Breast epithelium (tissue), 4 donors: ENCODE measurements around the gene AHNAK2. TPM values are rescaled to one million over a fixed set of nuclear protein-coding genes. Genes with fewer than 3 reads are reported as not detected.

Experiments used
- DNase-seq, 2 donors: peaks; one replicate each; pipeline ENCODE4 v3.0.0-alpha.2; 2019; ENCODE audit warnings: low spot score in 2 of 2
- H3K27ac ChIP-seq, 2 donors: fragments of 200-600 bp; sonication (generic) in 1 of 2; one replicate each; pipeline ENCODE4 v1.5.1; 2016 to 2019; ENCODE audit warnings: mild to moderate bottlenecking in 1 of 2
- H3K27me3 ChIP-seq, 2 donors: fragments of 200-600 bp; sonication (generic) in 1 of 2; one replicate each; pipeline versions ENCODE4 v1.5.1 to v1.6.0; 2017 to 2019; ENCODE audit warnings: control low read depth in 1 of 2, mild to moderate bottlenecking in 1 of 2
- H3K36me3 ChIP-seq: fragments of 200-600 bp; one replicate; pipeline ENCODE4 v1.5.1; 2019
- H3K4me1 ChIP-seq, 2 donors: fragments of 200-600 bp; sonication (generic); one replicate each; pipeline ENCODE4 v1.5.1; 2016 to 2019; ENCODE audit warnings: control low read depth in 1 of 2
- H3K4me3 ChIP-seq, 3 donors: fragments of 200-600 bp; sonication (generic); 1 replicate in 2 of 3; 2 replicates in 1 of 3; pipeline ENCODE4 v1.5.1; 2016 to 2019; ENCODE audit warnings: mild to moderate bottlenecking in 3 of 3, moderate library complexity in 2 of 3
- H3K9me3 ChIP-seq, 2 donors: fragments of 200-600 bp; sonication (generic) in 1 of 2; one replicate each; pipeline ENCODE4 v1.5.1; 2016 to 2019; ENCODE audit warnings: control low read depth in 1 of 2
- POLR2A ChIP-seq: fragments of 450-650 bp; IDR thresholded peaks from one replicate; pipeline ENCODE4 v1.6.1; 2016; ENCODE audit warnings: antibody characterized with exemption, mild to moderate bottlenecking, moderate library complexity
- POLR2AphosphoS5 ChIP-seq, 3 donors: sonication (generic); formaldehyde crosslinking; IDR thresholded peaks; one replicate each; pipeline ENCODE4 v1.6.1; 2017; ENCODE audit warnings: antibody characterized with exemption in 3 of 3
- intact Hi-C: fragments of 100-400 bp; cut with DNase I; formaldehyde crosslinking; loops from one replicate; pipeline ENCODE4 v1.15.1; 2023; ENCODE audit warnings: low total_unique reads
- total RNA-seq, 3 donors: library from RNA; depleted of rRNA; stranded (reverse); fragments of >200 nt; gene quantifications; one replicate each; pipeline ENCODE4 v1.1.0, GENCODE V29; 2016
- TF ChIP-seq, protein P1 (sequence below), 3 donors: fragments of 450-650 bp; IDR thresholded peaks; one replicate each; pipeline ENCODE4 v1.5.1; 2016 to 2017; ENCODE audit warnings: antibody characterized with exemption in 3 of 3, mild to moderate bottlenecking in 3 of 3, moderate library complexity in 3 of 3

Gene AHNAK2
- total RNA-seq, 3 donors from 2014 or later, result 15.1 to 46.7 (median 19.3) TPM

DNA sequence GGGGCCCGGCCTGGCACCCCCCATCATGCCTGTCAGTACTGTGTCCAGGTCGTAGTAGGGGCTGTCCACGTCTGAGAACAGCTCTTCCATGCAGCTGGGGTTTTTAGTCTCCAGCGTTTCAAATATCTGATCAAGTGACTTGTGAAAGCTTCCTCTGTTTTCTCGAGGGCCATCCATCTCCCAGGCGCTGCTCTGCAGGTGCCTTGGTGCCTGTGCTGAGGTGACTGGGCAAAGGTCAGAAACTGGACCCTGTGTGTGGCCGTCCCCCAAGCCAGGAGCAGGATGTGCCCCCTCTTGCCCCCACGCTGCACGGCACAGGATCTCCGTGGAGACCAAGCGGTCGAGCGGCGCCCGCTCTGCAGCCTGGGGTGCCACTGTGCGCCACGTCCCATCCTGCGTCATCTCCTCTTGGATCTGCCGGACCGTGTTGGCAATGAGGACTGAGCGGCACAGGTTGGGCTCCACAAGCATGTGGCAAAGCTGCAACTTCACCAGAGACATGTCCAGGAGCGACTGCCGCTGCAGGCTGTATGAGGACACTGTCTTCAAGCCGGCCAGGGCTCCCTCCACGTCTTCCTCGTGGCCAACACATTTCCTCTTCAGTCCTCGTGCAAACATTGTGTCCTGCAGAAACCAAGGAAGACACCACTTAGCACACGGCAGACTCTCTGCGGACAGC is 33.3 kb upstream of the AHNAK2 start:
- no peaks in the 10 kb centered on the region for H3K9me3 ChIP-seq
- H3K27me3 ChIP-seq, result no peaks in the 10 kb centered on the region
- H3K4me1 ChIP-seq, result peaks cover 0 to 7% of the 10 kb centered on the region in 2 donors
- H3K4me3 ChIP-seq, result no peak overlapping the region
- no peak for DNase-seq
- intact Hi-C loops, result no loop called here
- no peak overlapping the region for H3K27ac ChIP-seq
- TF ChIP-seq POLR2AphosphoS5 (IDR thresholded peaks at IDR 0.05) (no peak), POLR2A (no peak)
- TF ChIP-seq, protein P1, sequence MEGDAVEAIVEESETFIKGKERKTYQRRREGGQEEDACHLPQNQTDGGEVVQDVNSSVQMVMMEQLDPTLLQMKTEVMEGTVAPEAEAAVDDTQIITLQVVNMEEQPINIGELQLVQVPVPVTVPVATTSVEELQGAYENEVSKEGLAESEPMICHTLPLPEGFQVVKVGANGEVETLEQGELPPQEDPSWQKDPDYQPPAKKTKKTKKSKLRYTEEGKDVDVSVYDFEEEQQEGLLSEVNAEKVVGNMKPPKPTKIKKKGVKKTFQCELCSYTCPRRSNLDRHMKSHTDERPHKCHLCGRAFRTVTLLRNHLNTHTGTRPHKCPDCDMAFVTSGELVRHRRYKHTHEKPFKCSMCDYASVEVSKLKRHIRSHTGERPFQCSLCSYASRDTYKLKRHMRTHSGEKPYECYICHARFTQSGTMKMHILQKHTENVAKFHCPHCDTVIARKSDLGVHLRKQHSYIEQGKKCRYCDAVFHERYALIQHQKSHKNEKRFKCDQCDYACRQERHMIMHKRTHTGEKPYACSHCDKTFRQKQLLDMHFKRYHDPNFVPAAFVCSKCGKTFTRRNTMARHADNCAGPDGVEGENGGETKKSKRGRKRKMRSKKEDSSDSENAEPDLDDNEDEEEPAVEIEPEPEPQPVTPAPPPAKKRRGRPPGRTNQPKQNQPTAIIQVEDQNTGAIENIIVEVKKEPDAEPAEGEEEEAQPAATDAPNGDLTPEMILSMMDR (IDR thresholded peaks at IDR 0.05), result no peak
- H3K36me3 ChIP-seq, result no peaks in the 10 kb centered on the region

DNA sequence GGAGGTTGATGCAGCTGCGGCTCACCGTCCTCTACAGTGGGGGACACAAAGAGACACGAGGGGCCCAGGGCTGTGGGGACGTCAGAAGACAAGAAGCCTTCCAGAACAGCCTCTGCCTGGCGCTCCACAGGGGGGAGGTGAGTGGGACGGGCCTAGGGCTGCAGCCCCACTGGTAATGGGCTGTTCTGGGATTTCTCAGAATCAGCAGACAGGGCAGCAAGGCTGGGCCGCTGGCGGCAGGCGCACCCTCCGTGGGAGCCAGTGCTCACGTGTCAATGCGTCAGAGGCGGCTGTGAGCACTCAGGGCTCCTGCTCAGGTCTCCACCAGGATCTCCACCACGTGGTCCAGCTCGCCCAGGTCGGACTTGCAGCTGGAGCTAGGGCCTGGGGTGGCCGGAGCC is 32.7 kb upstream of the AHNAK2 start:
- intact Hi-C loops, result no loop called here
- Histone ChIP-seq H3K4me3 (no peak overlapping the region), H3K4me1 (peaks cover 0 to 7% of the 10 kb centered on the region in 2 donors), H3K27me3 (no peaks in the 10 kb centered on the region), H3K36me3 (no peaks in the 10 kb centered on the region), H3K9me3 (no peaks in the 10 kb centered on the region), H3K27ac (no peak overlapping the region)
- TF ChIP-seq POLR2A (no peak), POLR2AphosphoS5 (IDR thresholded peaks at IDR 0.05) (no peak)
- TF ChIP-seq, protein P1 (IDR thresholded peaks at IDR 0.05), result no peak
- no peak for DNase-seq

DNA sequence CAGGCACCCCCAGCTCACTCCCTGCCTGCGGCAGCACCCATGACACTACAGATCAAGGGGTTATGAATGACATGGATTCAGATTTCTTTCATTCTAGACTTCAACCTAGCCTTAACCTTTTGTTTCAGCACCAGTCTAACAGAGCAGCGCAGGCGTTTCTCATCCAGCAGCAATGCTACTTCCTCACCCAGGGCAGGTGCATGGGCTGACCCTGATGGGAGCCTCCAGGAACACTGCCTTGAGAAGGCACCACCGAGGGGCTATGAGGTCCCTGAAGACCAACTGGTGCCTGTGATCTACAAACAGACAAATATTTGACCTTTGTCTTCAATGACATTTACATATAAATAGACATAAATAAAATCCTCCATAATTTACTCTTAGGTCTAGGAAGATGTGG is 31.9 kb upstream of the AHNAK2 start:
- Histone ChIP-seq H3K27me3 (no peaks in the 10 kb centered on the region), H3K4me3 (no peak overlapping the region), H3K4me1 (peaks cover 0 to 7% of the 10 kb centered on the region in 2 donors), H3K9me3 (no peaks in the 10 kb centered on the region), H3K27ac (no peak overlapping the region), H3K36me3 (no peaks in the 10 kb centered on the region)
- intact Hi-C loops, result no loop called here
- TF ChIP-seq POLR2A (no peak), POLR2AphosphoS5 (IDR thresholded peaks at IDR 0.05) (no peak)
- TF ChIP-seq, protein P1 (IDR thresholded peaks at IDR 0.05), result no peak
- DNase-seq, result no peak

DNA sequence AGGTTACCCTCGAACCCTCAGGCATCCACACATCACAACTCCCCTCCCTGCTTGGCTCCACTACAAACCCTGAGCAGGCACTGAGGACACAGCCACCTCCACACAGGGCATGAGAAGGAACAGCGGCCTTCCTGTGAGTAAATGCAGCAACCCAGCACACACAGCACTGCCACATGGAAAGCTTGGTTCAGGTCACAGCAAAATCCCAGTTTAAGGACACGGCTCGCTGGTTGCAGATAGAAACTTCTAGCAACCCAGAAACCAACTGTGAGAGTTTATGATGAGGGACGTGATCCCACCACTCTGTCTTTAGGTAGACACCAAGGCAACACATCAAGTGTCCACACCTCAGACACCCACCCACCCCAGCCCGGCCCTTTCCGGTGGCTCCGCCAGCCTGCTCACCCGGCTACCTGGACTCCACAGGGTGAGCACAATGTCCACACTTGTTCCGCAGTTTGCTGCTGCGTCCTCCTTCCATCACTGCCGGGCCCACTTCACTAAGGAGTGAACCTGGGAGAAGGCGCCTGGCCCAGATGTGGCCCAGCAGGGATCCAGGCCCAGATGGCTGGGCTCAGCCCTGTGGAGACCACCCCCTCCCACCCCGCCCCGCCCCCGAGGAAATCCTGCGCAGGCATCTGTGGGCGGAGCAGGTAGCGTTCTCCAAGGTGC is 29.6 kb upstream of the AHNAK2 start:
- Histone ChIP-seq H3K27ac (no peak overlapping the region), H3K36me3 (no peaks in the 10 kb centered on the region), H3K4me1 (peaks cover 0 to 2% of the 10 kb centered on the region in 2 donors), H3K4me3 (no peak overlapping the region), H3K9me3 (no peaks in the 10 kb centered on the region), H3K27me3 (no peaks in the 10 kb centered on the region)
- intact Hi-C loops, result no loop called here
- DNase-seq, result no peak
- TF ChIP-seq POLR2AphosphoS5 (IDR thresholded peaks at IDR 0.05) (no peak), POLR2A (no peak)
- TF ChIP-seq, protein P1 (IDR thresholded peaks at IDR 0.05), result no peak

DNA sequence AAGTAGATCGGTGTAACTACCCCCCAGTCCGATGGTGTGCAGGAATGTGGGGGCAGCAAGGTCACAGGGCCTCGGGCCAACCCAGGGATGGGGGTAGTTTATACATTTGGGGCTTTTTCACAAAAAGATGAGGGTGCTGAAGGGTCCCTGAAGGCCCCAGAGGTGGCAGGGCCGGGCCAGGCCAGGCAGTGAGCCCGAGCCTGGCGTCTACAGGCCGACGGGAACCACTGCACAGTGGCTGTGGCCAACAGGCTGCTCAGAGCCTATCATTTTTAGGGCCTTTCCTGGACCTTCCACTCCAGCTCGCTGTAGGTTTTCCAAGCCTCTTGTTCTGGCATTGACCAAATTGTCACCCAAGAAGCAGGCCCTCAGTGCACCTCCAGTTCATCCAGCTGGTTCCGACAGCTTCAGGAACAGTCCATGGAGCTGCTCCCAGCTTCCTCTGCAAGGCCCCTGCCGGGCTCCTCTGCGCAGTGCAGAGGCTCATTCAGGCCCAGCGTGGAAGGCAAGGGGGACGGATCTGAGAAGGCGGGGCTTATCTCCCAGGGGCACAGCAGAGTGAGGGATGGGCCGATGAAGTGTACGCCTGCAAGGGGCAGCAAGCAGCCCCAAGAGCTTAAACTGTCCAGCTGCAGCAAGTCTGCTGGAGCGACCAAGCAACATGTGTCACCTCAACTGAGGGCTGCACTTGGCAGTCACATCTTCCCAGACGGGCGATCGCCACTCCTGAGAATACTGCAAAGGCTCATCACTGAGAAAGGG is 28.8 kb upstream of the AHNAK2 start:
- TF ChIP-seq POLR2AphosphoS5 (IDR thresholded peaks at IDR 0.05) (no peak), POLR2A (no peak)
- TF ChIP-seq, protein P1 (IDR thresholded peaks at IDR 0.05), result no peak
- H3K36me3 ChIP-seq, result no peaks in the 10 kb centered on the region
- H3K27ac ChIP-seq, result no peak overlapping the region
- H3K9me3 ChIP-seq, result no peaks in the 10 kb centered on the region
- intact Hi-C loops, result no loop called here
- no peak for DNase-seq
- H3K27me3 ChIP-seq, result no peaks in the 10 kb centered on the region
- no peak overlapping the region for H3K4me3 ChIP-seq
- H3K4me1 ChIP-seq, result no peaks in the 10 kb centered on the region
